Measurements from ENCODE around the gene TAF6L. TPM values are rescaled to one million over a fixed set of nuclear protein-coding genes. Genes with fewer than 3 reads are reported as not detected.

TAF6L gene
- total and polyA plus RNA-seq, 9 of the 15 experiments (the other 6 are each of a cell fraction or from before 2014, with no cell fraction given): 0.04 to 45.5 (median 20.8) TPM

- H3K9me1 ChIP-seq (ENCODE audit: control insufficient read depth, insufficient read depth, low read length): no peaks in the 10 kb centered on the region
- FAIRE-seq (peak; percentile 98), ATAC-seq (peak; percentile 94), DNase-seq (ENCODE audit: extremely low read depth in 1 of 4, low spot score in 3 of 4) (peak; percentile 94 to 99 (median 96))
- 1% methylated on average over 63 of the region's 65 CpGs for WGBS (ENCODE audit: insufficient coverage, low coverage, missing lambda C conversion rate)
- peak within 1 kb of the TSS; percentile 86 to 96 for H3K9ac ChIP-seq (ENCODE audit: insufficient read depth in 1 of 2, low read depth in 2 of 2, low read length in 2 of 2)
- H3K4me3 ChIP-seq: peak within 1 kb of the TSS; percentile 94
- in situ Hi-C loops (cut with MboI) (no loop called here), intact Hi-C loops (cut with micrococcal nuclease) (loop anchor here (1.0 to 2.0 kb wide), 2 partner anchors 26 to 45 kb away; partner anchors contain the start of genes NXF1 and TMEM179B)
- H3K36me3 ChIP-seq (ENCODE audit: control insufficient read depth, insufficient read depth, low read length): peaks cover 64% of the 10 kb centered on the region
- peaks cover 7 to 17% of the 10 kb centered on the region in 2 experiments; a peak in 4 of 5 replicates for H3K4me1 ChIP-seq (replicated peaks in 1 of 2; ENCODE audit: control insufficient read depth in 2 of 2, insufficient read depth in 2 of 2, low read length in 2 of 2)
- H3K4me2 ChIP-seq (ENCODE audit: insufficient read depth, low read length): peak within 1 kb of the TSS; percentile 98
- no peaks in the 10 kb centered on the region for H3K27me3 ChIP-seq (ENCODE audit: control insufficient read depth in 2 of 2, insufficient read depth in 2 of 2, low read length in 2 of 2)
- H3K9me3 ChIP-seq (replicated peaks; ENCODE audit: control insufficient read depth, insufficient read depth, low read depth, low read length): no peaks in the 10 kb centered on the region
- ChIA-PET CTCF (ENCODE audit: low intra/inter-chr PET ratio) (no interaction called here), POLR2A (interaction anchor here (0.5 to 4.4 kb wide), 21 partner anchors 9 to 1947 kb away, joined by 3 to 97 read pairs (median 8); partner anchors contain the start of genes POLR2G, SLC3A2, WDR74 and ZBTB3)
- peak within 1 kb of the TSS; percentile 96 for H2AFZ ChIP-seq (ENCODE audit: low read depth, low read length)
- BruUV-seq (replicated peaks): TSS peak; percentile 64
- peaks cover 5% of the 10 kb centered on the region; the same call in 1 of the 2 replicates for H4K20me1 ChIP-seq (replicated peaks; ENCODE audit: control insufficient read depth, insufficient read depth, low read length)
- H3K27ac ChIP-seq (ENCODE audit: extremely low read depth, low read depth, low read length): peak within 1 kb of the TSS; percentile 98
- peaks cover 57% of the 10 kb centered on the region for H3K79me2 ChIP-seq (ENCODE audit: control insufficient read depth, insufficient read depth, low read length)
- TF ChIP-seq PML (IDR thresholded peaks at IDR 0.05; ENCODE audit: low read length) (peak; percentile 56), GMEB1 (CRISPR knock-in tag; IDR thresholded peaks at IDR 0.05) (peak; percentile 19; the same call in 1 of the 2 replicates), SMARCE1 (IDR thresholded peaks at IDR 0.05) (0 out of 2 replicates have a peak, but pooled peaks have one; percentile 49), KLF10 (CRISPR knock-in tag; IDR thresholded peaks at IDR 0.05) (no peak), PTBP1 (IDR thresholded peaks at IDR 0.05; ENCODE audit: low read depth, low read length) (no peak), POLR3A (IDR thresholded peaks at IDR 0.05; ENCODE audit: borderline replicate concordance, extremely low read depth, insufficient read depth, insufficient read length) (no peak), TCF3 (CRISPR knock-in tag; IDR thresholded peaks at IDR 0.05) (0 out of 2 replicates have a peak, but pooled peaks have one; percentile 2), FOSL1 (tag; conservative IDR thresholded peaks at IDR 0.05) (peak; percentile 68), MAZ (CRISPR knock-in tag; conservative IDR thresholded peaks at IDR 0.05 in 1 of 2, IDR thresholded peaks at IDR 0.05 in 1 of 2) (peak; percentile 23 to 72; a peak in 3 of 4 replicates), SP1 (CRISPR knock-in tag; IDR thresholded peaks at IDR 0.05) (peak; percentile 96), FOXP1 (CRISPR knock-in tag; IDR thresholded peaks at IDR 0.05) (peak; percentile 71; the same call in 1 of the 2 replicates), NFRKB (IDR thresholded peaks at IDR 0.05; ENCODE audit: low read depth) (0 out of 2 replicates have a peak, but pooled peaks have one; percentile 16), COPS2 (conservative IDR thresholded peaks at IDR 0.05) (no peak), ATF1 (CRISPR knock-in tag; IDR thresholded peaks at IDR 0.05) (peak; percentile 77), ATF1 (tag; IDR thresholded peaks at IDR 0.05) (peak; percentile 98), SMAD1 (IDR thresholded peaks at IDR 0.05; ENCODE audit: low read depth, low read length, partially characterized antibody) (peak; percentile 17), ZBTB11 (CRISPR knock-in tag; IDR thresholded peaks at IDR 0.05) (peak in 1 of 3 experiments; percentile 90; a peak in 2 of 6 replicates)
Measured at GRCh38 chr11:62831520-62832335, 60.5 kb downstream of the TAF6L start, which contains the start of gene STX5. Gene STX5, minus strand, starts transcription at chr11:62832051. Its CDS starts 808 bp downstream, at chr11:62831243.
